22Rv1 (cell line): ENCODE data around the gene C4orf50.

Experiments
- H3K27ac ChIP-seq: fragments of 450-650 bp; 2 replicates; pipeline ENCODE4 v1.5.1; 2017
- CTCF ChIP-seq: fragments of 450-650 bp; IDR thresholded peaks from 2 replicates; pipeline ENCODE4 v1.5.1; 2017; ENCODE audit warnings: mild to moderate bottlenecking
- ZFX ChIP-seq: fragments of 450-650 bp; IDR thresholded peaks from 2 replicates; pipeline ENCODE4 v1.6.1; 2017; ENCODE audit warnings: antibody characterized with exemption, borderline replicate concordance

C4orf50 gene

GRCh38 chr4:5885733-5886132, 132.5 kb downstream of the C4orf50 start:
- no peak for TF ChIP-seq CTCF
- no peak for TF ChIP-seq ZFX
- H3K27ac ChIP-seq: no peak overlapping the region

GRCh38 chr4:5884796-5885195, 133.4 kb downstream of the C4orf50 start:
- H3K27ac ChIP-seq: no peak overlapping the region
- no peak for TF ChIP-seq CTCF
- TF ChIP-seq ZFX: no peak

DNA sequence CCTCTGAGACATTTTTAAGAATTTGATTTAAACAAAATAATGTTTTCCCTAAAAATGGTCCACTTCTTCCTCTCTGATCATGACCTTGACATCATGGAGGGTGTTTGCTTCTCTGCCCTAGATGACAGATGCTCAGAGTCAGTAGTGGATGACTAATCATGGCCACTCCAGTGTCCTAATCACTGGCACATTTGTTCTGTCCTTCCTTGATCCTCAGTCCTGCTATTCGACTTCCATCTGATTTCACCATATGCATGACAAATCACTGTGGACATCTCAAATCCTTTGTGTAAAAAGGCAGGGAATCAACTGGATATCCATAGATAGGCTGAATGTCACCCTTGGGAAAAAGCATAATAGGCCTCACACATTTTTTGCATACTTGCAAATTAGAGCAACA, 134.3 kb downstream of the C4orf50 start:
- no peak overlapping the region for H3K27ac ChIP-seq
- TF ChIP-seq CTCF (no peak), ZFX (no peak)

DNA sequence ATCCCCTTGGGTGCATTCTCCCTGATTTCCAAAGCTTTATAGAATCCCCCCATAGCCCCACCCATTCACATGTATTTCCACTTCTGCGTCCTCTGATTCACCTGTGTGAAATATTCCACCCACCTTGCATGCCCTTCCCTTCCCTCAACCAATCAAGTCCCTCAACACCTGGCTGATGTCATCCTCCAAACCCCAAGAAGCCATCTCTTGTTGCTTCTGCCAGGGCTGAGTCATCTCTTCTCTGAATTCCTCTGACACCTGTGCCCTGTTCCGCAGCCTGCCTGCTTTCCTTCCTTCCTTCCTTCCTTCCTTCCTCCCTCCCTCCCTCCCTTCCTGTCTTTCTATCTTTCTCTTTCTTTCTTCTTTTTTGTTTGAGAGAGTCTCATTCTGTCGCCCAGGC, 135.3 kb downstream of the C4orf50 start:
- H3K27ac ChIP-seq: no peak overlapping the region
- TF ChIP-seq ZFX: no peak
- no peak for TF ChIP-seq CTCF

GRCh38 chr4:5881340-5881739, 136.9 kb downstream of the C4orf50 start:
- no peak overlapping the region for H3K27ac ChIP-seq
- TF ChIP-seq CTCF: no peak
- no peak for TF ChIP-seq ZFX

DNA sequence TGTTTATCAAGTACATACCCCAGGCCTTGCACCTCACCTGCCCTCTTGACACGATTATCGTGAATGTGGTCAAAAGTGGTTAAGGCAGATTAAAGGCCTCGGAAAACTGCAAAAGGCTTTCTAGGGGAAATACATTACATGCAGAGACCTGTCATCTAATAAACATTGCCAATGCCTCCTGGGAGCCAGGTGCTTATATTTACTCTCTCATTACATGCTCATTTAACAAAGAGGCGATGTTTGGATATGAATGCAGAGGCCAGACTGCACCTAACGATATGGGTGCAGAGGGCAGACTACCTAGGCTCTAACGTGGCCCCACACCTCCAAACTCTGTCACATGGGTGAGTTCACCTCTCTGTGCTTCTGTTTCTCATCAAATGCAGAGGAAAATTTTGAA, 139.9 kb downstream of the C4orf50 start:
- TF ChIP-seq ZFX: no peak
- TF ChIP-seq CTCF: no peak
- no peak overlapping the region for H3K27ac ChIP-seq

DNA sequence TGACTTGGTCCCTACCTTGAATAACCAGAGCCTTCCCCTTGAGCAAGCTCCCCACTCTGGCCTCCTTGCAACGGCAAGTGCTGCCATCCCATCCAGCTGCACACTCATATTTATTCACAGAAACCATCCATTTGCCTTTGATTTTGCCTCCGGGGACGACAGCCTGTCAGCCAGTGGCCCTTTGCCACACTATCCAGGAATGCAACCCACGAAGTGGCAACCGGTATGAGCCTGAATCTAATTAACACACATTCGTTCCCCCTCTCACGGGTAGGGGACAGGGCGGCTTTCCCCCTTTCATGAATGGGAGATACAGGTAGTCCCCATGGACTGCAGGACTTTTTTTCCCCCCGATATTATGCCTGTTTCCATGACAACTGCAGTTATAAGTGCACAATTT, 140.8 kb downstream of the C4orf50 start:
- no peak overlapping the region for H3K27ac ChIP-seq
- no peak for TF ChIP-seq ZFX
- TF ChIP-seq CTCF: no peak
